ENCODE results near the gene KLRC4.
"Not testable (repeated sequence)": the region's sequence is repeated elsewhere in the genome, so short reads cannot be mapped to it uniquely, and the experiment has no call there.

KLRC4 gene

DNA sequence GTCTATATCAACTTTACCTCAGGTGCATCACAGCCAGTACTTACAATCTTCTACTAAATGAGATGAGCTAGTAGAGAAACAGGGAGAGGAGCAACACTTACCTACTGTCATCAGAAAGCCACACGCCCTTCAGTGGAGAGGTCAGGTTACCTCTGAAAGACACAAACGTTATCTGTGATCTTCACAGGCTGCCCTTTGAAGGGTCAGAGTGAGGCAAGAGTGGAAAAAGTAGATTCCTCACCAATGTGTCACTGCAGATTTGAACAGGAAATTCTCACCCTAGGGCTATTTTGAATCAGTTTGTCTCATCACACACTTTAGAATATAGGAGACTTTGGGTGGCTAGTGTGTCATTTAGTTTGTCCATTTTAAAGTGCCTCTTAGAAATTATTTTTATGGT is 28.0 kb upstream of the KLRC4 start:
- not testable (repeated sequence) for DNase-seq (ENCODE audit: low read depth in 2 of 2); H3K4me3 ChIP-seq (replicated peaks in 1 of 2; ENCODE audit: low read depth in 2 of 2, low read length in 2 of 2)

DNA sequence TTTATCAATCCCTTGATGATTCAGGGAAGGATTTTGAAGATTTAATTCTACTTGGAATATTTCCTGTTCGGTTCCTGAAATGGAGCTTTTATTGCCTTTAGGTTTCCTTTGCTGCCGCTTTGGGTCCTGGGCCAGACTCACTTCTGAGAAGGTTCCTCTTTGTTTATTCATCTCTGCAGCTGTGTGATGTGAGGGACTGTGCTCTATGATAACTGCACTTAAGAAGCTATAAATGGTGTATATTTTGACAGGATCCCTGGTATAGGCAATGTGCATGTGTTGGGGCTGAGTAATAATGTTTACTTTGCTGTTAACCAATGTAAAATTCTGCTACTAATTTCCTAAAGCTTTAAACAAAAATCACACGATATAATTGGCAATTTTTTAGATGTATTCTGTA is 26.3 kb upstream of the KLRC4 start, which contains the start of gene KLRC2:
KLRC2 (minus strand) TSS at position 195 of the 400 bp plus-strand sequence; CDS start at position 171, 24 bp downstream.
- H3K4me3 ChIP-seq (replicated peaks in 1 of 2; ENCODE audit: low read depth in 2 of 2, low read length in 2 of 2) = not testable (repeated sequence)

DNA sequence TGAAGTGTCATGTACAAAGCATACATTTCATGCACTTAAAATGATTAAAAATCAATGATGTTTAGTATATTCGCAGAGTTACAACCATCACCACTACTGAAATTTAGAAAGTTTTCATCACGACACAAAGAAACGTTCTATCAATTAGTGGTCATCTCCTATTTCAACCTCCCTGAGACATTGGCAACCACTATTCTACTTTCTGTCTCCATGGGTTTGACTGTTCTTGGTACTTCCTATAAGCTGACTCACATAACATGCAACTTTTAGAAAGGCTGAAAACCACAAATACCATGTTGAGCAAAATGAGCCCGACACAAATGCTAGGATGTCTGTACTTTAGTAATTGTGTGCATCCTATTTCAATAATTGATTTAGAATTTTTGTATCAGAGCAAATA is 21.1 kb upstream of the KLRC4 start:
- DNase-seq (ENCODE audit: low read depth in 2 of 2); H3K4me3 ChIP-seq (replicated peaks in 1 of 2; ENCODE audit: low read depth in 2 of 2, low read length in 2 of 2): not testable (repeated sequence)

More for the DNA sequence above, 26.3 kb upstream of the KLRC4 start, which contains the start of gene KLRC2:
- peak in 1 of 2 donors; percentile 61 for DNase-seq (ENCODE audit: low read depth in 2 of 2)

DNA sequence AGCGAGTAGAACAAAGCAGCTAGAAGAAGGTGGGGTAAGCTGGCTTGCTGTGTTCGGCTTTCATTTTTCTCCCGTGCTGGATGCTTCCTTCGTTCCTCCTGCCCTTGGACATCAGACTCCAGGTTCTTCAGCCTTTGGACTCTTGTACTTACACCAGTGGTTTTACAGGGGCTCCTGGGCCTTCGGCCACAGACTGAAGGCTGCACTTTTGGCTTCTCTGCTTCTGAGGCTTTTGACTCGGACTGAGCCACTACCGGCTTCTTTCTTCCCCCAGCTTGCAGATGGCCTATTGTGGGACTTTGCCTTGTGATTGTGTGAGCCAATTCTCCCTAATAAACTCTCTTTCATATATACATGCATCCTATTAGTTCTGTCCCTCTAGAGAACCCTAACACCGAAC is 16.4 kb upstream of the KLRC4 start:
- H3K4me3 ChIP-seq (replicated peaks in 1 of 2; ENCODE audit: low read depth in 2 of 2, low read length in 2 of 2); DNase-seq (ENCODE audit: low read depth in 2 of 2): not testable (repeated sequence)

DNA sequence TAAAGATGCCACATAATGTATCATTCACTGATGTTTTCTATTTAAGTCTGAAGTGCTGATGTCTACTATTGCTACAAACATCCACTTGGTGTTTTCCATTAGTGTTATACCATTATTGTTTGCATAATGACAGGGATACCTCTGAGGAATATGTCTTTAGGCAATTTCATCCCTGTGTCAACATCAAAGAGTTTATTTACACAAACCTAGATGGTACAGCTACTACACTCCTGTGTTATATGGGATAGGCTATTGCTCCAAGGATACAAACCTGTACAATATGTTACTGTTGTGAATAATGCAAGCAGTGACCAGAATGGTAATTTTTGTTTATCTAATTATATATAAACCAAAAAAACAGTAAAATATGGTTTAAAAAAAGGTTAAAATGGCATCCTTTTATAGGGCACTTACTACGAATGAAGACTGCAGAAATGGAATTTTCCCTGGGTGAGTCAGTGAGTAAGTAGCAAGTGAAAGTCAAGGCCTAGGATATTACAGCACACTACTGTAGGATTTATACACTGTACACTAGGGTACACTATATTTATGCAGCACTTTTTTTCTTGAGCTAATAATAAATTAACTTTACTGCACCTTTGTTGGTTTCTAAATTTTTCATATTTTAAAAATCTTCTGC is 14.8 kb upstream of the KLRC4 start:
- not testable (repeated sequence) for DNase-seq (ENCODE audit: low read depth in 2 of 2); H3K4me3 ChIP-seq (replicated peaks in 1 of 2; ENCODE audit: low read depth in 2 of 2, low read length in 2 of 2)

DNA sequence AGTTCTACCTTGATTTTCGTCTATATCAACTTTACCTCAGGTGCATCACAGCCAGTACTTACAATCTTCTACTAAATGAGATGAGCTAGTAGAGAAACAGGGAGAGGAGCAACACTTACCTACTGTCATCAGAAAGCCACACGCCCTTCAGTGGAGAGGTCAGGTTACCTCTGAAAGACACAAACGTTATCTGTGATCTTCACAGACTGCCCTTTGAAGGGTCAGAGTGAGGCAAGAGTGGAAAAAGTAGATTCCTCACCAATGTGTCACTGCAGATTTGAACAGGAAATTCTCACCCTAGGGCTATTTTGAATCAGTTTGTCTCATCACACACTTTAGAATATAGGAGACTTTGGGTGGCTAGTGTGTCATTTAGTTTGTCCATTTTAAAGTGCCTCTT is 12.6 kb upstream of the KLRC4 start:
- H3K4me3 ChIP-seq (replicated peaks in 1 of 2; ENCODE audit: low read depth in 2 of 2, low read length in 2 of 2); DNase-seq (ENCODE audit: low read depth in 2 of 2): not testable (repeated sequence)

DNA sequence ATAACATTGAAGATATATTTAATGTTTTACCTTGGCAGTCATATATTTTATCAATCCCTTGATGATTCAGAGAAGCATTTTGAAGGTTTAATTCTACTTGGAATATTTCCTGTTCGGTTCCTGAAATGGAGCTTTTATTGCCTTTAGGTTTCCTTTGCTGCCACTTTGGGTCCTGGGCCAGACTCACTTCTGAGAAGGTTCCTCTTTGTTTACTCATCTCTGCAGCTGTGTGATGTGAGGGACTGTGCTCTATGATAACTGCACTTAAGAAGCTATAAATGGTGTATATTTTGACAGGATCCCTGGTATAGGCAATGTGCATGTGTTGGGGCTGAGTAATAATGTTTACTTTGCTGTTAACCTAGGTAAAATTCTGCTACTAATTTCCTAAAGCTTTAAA is 10.8 kb upstream of the KLRC4 start, which contains the start of gene KLRC3:
KLRC3 (minus strand) TSS at position 262 of the 400 bp plus-strand sequence; CDS start at position 217, 45 bp downstream.
- not testable (repeated sequence) for H3K4me3 ChIP-seq (replicated peaks in 1 of 2; ENCODE audit: low read depth in 2 of 2, low read length in 2 of 2)
- DNase-seq (ENCODE audit: low read depth in 2 of 2) = peak in 1 of 2 donors; percentile 47

DNA sequence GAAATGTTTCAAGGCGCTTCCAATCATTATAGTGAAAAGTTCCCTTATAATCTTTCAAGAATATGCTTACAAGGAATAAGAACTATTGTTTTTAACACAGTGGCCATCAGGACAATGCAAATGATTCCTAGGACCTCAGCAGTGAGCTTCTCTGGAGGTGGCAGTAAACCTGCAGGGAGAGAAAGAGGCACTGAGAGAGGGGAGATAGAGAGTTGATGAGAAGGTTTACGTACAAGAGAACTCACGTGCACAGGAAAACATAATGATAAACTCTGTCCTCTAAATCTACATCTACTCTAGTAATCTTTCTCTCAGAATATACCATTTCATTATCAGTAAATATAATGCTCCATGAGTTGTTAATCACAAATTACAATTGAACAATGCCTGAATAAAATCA is 715 bp downstream of the KLRC4 start:
- TF ChIP-seq, protein P1, sequence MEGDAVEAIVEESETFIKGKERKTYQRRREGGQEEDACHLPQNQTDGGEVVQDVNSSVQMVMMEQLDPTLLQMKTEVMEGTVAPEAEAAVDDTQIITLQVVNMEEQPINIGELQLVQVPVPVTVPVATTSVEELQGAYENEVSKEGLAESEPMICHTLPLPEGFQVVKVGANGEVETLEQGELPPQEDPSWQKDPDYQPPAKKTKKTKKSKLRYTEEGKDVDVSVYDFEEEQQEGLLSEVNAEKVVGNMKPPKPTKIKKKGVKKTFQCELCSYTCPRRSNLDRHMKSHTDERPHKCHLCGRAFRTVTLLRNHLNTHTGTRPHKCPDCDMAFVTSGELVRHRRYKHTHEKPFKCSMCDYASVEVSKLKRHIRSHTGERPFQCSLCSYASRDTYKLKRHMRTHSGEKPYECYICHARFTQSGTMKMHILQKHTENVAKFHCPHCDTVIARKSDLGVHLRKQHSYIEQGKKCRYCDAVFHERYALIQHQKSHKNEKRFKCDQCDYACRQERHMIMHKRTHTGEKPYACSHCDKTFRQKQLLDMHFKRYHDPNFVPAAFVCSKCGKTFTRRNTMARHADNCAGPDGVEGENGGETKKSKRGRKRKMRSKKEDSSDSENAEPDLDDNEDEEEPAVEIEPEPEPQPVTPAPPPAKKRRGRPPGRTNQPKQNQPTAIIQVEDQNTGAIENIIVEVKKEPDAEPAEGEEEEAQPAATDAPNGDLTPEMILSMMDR (IDR thresholded peaks at IDR 0.05; ENCODE audit: low read depth, low read length) = no peak
- H3K4me3 ChIP-seq (replicated peaks in 1 of 2; ENCODE audit: low read depth in 2 of 2, low read length in 2 of 2) = no peak overlapping the region
- no peak for DNase-seq (ENCODE audit: low read depth in 2 of 2)

DNA sequence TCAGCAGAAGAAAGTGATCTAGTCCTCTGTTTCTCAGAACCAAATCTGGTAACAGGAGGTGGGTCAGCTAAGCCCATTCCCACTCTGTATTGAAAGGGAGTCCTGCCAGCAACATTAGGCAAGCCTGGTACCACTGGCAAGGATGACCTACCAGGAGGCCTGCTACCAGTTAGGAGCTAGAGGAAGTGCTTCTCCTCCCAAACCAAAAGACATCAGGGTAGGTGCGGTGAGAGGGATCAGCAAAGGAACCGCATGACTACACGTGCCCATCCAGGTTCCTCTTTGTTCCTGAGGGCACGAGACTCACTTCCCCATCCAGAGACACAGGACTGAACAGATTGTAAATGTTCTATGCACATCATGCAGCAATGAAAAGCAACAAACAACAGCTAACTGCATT is 2.8 kb downstream of the KLRC4 start:
- DNase-seq (ENCODE audit: low read depth in 2 of 2) = no peak
- TF ChIP-seq, protein P1 (IDR thresholded peaks at IDR 0.05; ENCODE audit: low read depth, low read length) = no peak
- no peak overlapping the region for H3K4me3 ChIP-seq (replicated peaks in 1 of 2; ENCODE audit: low read depth in 2 of 2, low read length in 2 of 2)

DNA sequence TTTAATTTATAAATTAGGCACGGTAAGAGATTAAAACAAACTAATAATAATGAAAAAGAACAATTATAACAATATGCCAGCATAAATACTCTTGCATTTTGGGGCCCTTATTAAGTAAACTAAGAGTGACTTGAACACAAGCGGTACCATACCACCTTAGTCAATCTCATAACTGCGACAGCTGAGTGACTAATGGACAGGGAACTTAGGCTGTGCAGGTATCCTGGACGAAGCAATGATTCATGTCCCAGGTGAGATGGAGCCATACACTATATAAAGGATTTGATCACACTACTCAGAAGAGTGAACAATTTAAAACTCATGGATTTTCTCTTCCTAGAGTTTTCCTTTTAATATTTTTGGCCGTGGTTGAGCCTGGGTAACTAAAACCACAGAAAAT is 4.3 kb downstream of the KLRC4 start:
- DNase-seq (ENCODE audit: low read depth in 2 of 2) = no peak
- TF ChIP-seq, protein P1 (IDR thresholded peaks at IDR 0.05; ENCODE audit: low read depth, low read length) = no peak
- no peak overlapping the region for H3K4me3 ChIP-seq (replicated peaks in 1 of 2; ENCODE audit: low read depth in 2 of 2, low read length in 2 of 2)

DNA sequence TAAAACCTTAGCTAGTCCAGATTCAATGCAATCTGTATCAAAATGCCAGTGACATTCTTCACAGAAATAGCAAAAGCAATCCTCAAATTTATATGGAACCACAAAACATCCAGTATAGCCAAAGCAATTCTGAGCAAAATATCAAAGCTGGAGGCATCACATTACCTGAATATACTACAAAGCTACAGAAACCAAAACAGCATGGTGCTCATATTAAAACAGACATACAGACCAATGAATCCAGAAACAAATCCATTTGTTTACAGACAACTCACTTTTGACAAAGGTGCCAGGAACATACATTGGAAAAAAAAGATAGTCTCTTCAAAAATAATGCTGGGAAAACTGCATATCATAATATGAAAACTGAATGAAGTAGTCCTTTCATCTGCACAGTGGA is 4.8 kb downstream of the KLRC4 start:
- TF ChIP-seq, protein P1 (IDR thresholded peaks at IDR 0.05; ENCODE audit: low read depth, low read length) = no peak
- H3K4me3 ChIP-seq (replicated peaks in 1 of 2; ENCODE audit: low read depth in 2 of 2, low read length in 2 of 2) = no peak overlapping the region
- no peak for DNase-seq (ENCODE audit: low read depth in 2 of 2)

Data from cardiac fibroblast (primary cell).